EH (cell line): ENCODE results near the gene ZNF488.
A peak's percentile ranks its signal among the peaks of the same experiment; 100 is the strongest.
"Not testable (repeated sequence)": the region's sequence is repeated elsewhere in the genome, so short reads cannot be mapped to it uniquely, and the experiment has no call there.

ENCODE experiments used
- DNase-seq: peaks from one replicate; pipeline ENCODE4 v3.0.0-alpha.2; 2015; ENCODE audit warnings: low read depth

ZNF488 gene

DNA sequence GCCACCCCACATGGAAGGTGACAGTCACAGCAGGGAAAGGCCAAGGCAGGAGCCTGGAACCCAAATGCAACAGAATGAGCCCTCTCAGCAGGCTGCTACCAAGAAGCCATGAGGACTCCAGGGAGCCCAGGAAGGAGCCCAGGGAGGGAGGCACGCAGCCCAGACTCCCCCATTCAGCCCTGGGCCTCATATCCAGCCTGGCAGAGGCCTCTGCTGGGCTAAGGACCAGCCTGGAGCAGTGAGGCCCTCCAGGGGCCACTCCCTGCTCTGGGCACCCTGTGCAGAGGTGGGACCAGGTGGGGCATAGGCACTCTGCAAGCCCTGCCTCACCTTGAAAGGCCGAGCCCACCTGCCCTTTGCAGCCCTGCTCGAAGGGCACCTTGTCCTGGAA is 25.8 kb upstream of the ZNF488 start:
- DNase-seq = no peak

DNA sequence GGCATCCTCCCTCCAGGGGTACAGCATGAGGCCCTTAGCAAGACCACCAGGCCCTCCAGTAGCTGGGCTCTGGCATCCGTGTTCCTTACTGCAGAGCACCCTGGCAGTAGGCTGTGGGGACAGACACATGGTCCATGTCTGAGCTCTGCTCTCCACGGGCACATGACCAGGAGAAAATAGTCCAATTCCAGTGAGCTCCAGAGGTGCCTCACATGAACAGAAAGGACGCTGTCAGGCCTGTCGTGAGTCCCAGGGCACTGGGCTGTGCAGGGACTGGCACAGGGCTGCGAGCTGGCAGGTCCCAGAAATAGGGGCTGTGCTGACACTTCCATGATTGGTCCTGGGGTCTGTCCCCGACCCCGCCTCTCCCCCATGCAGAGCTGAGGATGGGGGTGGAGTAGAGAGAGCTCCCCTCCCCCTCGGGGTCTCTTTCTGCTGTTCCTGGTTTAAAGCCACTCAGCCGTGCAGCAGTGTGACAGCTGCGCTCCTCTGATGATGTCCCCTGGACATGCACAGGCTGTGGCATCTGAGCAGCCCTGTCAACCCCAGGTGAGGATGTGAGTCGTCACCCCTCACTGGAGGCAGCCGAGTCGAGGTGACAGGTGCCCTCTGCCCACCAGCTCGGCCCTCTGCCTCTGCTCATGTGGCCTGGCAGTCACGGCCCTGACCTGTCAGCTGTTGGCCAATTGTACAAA is 25.2 kb upstream of the ZNF488 start:
- DNase-seq = no peak

DNA sequence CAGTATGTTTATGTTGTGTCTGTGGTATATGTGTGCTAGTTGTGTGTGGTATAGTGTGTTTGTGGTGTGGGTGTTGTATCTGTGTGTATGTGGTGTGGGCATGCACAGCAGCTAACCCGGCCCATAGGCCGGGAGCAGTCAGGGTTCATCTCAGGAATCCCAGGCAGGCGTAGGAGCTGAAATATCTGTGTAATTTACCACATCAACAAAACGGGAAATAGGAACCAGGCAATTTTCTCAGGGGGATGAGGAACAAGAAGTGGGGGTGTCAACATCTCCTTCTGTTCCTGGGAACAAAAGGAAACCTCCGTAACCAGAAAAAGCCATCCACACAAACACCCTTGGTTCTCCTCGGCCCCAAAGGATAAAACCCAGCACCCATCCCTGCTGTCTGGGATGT is 24.5 kb upstream of the ZNF488 start:
- peak; percentile 14 for DNase-seq

DNA sequence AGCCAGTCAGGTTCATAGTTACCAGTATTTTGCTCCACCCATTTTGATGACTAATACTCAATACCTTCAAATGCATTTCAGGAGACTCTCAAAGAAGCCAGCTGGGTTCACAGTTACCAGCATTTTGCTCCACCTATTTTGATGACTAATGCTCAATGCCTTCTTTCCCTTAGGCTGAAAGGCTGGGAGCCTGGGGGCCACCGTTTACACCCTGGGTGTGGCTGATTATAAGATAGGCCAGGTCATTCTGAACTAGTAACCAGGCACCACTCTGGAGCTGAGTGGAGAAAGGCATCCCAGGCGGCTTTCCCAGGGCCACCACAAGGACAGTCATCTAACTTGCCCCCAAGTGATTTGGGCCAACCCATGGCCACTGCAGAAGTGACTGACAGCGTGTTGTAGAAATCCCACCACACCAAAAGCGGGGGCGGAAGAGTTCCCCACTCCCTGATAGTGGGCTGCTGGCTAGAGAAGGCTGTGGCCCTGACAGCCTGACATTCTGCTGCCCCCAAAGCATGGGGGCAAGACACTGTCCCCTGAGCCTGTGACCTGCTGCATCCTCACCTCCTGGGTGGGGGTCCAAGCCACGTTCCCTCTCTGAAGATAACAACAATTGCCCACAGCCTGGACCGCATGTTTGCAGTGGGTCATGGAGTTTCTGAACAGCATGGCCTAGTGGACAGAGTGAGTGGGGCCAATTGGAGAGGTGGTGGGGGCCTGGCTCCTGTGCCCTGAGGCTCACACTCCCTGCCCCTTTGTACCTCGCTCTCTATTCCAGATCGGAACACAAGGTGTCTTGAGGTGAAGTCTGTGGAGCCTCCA is 23.0 kb upstream of the ZNF488 start:
- peak; percentile 88 for DNase-seq

DNA sequence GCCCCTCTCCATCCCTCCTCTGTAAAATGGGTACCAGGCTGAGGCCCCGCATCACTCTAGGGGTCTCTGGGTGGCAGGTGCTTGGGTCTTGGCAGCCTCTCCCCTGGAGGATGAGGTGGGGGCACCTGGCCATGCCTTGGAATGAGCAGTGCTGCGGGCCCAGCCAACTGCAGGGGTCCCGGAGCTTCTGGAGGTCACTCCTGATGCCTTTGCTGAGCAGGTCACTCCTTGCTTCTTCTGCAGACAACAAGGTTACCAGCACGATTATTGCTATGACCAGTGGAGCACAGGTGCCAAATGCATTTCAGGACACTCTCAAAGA is 22.4 kb upstream of the ZNF488 start:
- DNase-seq = no peak

DNA sequence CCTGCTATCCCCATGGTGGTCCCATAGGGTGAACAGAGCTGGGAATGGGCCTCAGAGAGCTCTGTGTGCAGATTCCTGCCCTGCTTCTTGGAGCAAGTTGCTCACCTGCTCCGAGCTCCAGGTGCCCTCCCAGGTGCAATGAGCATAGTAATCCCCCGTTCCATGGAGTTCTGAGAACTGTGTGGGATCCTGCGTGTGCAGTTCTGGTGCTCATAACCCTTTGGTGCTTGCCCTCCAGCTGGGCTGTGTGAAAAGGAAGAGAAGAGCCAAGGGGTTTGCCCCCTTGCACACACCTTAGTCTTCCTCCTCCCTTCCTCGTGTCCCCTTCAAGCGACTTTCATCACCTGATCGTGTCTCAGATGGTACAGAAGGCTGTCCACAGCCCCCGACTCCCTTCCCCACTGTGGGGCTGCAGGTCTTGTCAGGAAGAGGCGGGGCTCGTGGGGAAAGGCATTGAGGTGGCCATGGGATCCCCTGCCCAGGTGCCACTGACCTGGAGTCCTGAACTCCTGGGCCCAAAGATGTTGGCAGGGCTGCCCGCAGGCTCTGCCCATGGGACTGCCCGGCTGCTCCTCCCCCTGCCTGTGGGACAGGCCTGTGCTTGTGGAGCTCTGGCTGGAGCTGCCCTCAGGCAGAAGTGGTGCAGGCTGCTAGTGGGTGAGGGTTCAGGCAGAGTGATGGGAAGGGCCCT is 21.9 kb upstream of the ZNF488 start:
- no peak for DNase-seq

DNA sequence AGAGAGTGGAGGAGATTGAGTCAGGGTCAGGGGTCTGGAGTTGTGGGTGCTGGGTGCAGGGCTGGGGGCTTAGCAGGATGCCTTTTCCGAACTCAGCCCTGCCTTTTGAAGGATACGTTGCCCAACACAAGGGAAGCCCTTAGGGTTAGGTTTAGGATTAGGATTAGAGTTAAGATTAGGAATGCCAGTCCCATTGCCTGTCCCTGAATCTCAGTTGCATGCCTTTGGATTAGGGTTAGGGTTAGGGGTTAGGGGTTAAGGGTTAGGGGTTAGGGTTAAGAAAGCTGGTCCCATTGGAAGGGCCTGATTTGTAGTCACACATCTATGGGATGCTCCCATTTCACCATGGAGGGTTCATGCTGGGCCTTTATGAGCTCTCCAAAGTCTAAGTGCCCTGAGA is 20.8 kb upstream of the ZNF488 start:
- DNase-seq = no peak

DNA sequence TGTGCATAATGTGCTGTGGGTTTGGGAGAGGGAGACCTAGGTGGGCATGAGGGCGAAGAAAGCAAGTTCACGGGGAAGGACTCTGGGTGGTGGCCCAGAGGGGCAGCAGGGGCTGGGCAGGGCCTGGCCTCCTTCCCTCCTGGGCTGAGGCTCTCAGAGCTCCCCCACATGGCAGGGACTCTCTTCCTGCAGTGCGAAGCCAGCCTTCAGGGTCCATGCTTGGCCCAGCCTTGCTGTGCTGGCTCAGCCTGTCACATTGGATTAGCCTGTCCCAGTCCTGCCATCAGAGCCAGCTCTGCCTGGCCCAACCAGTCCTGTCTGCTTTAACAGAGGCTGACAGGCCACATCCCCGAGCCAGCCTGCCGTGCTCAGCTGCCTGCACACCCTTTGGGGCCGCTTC is 20.4 kb upstream of the ZNF488 start:
- no peak for DNase-seq

DNA sequence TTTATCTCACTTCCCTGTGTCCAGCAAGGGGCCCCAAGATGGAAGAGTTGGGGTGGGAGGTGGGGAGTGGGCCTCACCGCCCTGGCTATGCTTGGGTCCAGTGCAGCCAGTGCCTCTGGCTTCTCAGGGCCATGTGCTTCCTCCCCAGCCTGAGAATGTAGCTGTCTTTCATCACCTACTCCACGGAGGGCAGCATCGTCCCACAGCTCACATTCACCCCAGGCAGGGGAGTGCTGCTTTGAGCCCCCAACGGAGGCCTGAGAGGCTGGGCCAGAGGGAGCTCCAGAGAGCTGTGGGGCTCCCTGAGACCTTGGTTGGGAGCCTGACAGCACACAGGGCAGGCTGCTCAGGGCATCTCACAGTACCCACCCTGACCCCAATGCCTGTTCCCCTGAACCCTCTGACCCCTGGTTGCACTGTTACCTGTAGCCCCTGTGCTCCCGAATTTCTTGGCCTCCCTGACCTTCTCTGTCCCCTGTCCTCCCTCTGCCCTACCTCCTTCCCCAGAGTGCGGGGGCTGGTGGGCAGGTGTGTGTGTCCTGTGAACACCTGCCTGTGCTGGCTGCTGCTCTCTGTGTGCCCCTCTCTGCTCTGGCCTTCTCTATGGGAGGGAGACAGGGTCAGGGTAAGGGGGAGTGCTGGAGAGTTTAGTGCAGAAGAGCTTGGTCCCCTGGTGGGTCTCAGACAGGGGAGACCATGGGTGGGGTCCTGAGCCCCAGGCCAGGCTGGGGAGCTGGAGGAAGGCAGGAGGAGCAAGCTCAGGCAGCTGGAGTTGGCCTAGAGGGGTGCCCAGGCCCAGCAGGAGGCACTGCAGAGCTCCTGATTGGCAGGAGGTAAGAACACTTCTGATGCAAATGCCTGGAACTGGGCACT is 19.6 kb upstream of the ZNF488 start:
- DNase-seq = peak; percentile 31

DNA sequence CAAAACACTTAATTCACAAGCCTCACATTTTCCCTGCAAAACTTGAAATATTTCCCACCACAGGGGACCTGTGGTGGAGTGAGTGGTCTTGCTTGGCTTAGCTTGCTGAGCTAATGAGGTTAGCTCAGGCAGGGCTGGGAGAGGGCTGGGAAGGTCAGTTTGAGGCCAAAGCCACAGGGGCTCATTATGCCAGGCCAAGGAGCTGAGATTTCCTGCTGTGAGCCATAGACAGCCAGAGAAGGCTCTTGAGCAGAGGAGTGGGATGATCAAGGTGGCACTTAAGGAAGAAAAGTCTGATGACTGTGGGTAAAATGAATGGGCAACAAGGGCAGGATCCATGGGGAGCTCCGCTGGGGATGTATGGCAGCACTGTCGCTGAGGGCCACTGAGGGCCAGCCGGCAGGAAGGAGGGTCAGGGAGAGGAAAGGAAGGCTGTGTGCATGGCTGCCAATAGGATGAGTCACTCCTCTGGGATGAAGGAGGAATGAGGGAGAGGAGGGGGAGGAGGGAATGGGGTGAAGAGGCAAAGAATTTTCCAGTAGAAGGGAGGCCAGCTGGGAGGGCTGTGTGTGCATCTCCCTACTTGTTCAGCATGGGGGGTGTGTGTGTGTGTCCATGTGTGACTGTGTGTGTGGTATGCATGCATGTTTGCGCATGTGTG is 18.7 kb upstream of the ZNF488 start:
- peak; percentile 97 for DNase-seq

DNA sequence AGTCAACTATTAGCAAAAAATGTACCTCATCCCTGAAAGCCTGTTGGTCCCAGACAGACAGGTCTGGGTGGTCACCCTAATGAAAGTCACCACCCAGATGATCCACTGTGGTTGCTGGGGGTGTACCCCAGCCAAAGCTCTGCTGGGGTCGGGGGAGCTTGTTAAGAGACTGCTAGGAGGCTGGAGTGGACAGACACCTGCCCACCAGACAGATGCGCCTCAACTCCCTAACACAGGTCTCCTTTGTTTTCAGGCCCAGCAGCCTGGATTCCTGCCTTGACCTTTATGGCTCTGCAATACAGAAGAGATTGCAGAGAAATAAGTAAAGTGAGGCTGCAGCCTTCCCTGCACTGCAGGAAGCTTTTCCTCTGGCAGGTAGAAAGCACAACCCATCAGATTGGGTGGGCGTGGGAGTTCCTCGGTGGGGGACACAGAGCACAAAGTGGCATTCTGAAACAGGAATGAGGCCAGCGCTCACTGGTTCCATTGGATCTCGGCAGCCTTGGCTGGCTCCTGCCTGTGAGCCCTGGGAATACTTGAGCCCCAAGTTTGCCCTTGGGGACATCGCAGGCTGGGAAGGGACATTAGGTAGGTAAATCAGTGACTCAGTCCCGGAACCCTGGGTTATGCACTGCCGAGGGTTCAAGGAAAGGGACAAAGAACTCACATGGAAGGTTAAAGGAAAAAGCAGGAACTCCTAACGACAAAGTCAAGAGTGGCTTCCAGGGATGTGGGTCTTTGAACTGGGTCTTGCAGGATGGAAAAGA is 18.0 kb upstream of the ZNF488 start:
- no peak for DNase-seq

DNA sequence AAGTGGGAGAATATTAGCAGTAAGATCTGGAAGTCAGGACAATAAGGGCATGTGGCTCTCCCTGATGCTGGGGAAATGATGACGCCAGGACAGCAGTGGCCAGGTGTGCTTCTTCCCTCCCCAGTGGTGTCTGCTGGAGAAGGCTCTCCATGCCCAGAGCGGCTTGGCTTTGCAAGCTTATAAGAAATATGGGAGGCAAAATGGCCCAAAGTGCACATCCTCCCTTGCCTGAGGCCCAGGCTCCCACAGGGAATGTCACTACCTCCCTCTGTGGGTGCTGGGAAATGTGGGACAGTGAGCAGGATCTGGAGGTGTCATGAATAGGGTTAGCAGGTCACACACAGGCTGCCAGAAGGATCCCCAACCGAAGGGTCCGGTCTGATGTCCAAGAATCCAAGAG is 17.1 kb upstream of the ZNF488 start:
- DNase-seq = no peak

DNA sequence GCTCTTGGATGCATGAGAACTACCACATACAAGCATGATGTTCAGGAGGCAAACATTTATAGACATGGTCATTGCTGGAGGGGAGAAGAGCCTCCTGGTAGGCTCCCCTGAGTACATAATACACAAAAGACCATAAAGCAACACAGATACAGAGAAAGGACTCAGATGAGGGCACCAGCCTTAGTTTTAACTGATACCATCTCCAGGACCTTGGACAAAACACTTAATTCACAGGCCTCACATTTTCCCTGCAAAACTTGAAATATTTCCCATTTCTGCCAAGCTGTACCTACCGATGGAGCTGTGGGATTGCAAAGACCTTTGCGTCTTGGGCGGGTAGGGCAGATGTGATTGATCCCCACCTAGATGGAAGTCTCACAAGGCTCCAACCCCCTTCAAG is 16.7 kb upstream of the ZNF488 start:
- no peak for DNase-seq

DNA sequence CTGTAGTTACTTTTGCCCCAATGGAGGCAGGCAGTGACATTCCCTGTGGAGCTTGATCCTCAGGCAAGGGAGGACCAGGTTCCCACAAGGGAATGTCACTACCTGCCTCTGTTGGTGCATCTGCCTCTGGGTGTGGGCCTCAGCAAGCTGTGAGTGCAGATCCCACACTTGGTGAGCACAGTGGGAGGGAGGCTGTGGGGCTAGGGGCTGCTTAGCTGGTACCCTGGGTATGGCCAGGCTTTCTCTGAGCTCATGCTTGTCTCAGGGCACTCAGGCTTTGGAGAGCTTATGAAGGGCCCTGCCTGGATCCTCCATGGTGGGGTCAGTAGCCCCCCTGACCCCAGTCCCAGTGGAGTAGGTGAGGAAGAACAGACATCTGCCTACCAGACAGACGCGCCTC is 16.2 kb upstream of the ZNF488 start:
- DNase-seq = no peak

DNA sequence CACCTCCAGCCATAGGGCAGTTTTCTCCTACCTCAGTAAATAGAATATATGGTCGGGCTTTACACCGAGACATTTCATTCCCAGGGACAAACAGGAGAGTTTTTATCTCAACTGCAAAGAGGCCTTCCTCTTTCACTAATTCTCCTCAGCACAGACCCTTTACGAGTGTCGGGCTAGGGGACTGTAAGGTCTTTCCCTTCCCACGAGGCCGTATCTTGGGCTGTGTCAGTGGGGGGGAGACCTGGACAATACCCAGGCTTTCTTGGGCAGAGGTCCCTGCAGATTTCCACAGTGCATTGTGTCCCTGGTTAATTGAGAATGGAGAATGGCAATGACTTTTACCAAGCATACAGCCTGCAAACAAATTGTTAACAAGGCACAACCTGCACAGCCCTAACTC is 13.2 kb upstream of the ZNF488 start:
- no peak for DNase-seq

DNA sequence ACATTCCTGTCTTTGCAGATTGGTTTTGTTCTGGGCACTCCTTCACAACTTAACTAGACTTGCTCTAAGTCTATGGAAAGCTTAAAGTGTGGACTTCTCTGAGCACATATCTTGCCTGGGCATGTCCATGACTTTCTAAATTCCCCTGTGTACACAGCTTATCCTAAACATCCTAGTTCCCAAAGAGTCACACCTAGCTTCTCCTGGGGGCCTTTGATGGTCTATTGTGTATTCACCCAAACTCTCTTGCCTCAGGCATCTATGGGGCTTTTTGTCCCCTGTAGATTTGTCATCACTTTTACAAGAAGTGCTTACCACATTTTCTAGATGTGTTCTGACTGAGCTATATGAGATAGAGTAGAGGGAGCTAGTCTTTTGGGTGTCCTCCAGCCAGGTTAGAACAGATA is 12.2 kb upstream of the ZNF488 start:
- peak; percentile 11 for DNase-seq

DNA sequence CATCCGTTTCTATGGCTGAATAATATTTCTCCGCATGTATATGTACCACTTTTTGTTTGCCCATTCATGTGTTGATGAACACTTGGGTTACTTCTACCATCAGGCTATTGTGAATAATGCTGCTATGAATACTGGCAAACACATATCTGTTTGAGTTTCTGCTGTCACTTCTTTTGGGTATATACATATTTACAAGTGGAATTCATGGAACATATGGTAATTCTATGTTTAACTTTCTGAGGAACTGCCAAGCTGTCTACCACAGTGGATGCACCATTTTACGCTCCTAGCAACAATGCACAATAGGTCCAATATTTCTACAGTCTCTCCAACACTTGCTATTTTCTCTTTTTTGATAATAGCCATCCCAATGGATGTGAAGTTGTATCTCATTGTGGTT is 5.5 kb upstream of the ZNF488 start:
- no peak for DNase-seq

DNA sequence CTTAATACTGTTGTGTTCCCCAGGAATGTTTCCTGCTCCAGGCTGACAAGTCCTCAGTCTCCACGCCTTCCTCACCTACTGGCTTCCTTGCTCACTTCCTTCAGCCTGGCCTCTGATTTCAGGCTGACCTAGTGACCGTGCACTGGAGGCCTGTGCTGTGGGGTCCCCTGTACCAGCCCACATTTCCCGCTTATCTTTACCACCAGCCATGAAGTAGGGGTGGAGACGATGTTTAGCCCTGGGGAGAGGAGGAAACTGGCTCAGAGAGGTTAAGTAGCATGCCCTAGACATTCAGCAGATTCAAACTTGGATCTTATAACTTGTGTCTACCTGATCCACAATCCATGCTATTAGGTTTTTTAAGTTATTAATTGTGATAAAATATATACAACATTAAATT is 4.8 kb upstream of the ZNF488 start:
- no peak for DNase-seq

DNA sequence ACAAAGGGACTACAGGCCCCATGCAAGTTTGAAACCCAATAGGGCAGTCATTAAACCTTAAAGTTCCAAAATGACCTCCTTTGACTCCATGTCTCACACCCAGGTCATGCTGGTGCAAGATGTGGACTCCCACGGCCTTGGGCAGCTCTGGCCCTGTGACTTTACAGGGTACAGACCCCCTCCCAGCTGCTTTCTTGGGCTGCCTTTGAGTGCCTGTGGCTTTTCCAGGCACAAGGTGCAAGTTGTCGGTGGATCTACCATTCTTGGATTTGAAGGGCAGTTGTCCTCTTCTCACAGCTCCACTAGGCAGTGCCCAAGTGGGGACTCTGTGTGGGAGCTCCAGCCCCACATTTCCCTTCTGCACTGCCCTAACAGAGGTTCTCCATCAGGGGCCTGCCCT is 2.0 kb upstream of the ZNF488 start:
- not testable (repeated sequence) for DNase-seq

DNA sequence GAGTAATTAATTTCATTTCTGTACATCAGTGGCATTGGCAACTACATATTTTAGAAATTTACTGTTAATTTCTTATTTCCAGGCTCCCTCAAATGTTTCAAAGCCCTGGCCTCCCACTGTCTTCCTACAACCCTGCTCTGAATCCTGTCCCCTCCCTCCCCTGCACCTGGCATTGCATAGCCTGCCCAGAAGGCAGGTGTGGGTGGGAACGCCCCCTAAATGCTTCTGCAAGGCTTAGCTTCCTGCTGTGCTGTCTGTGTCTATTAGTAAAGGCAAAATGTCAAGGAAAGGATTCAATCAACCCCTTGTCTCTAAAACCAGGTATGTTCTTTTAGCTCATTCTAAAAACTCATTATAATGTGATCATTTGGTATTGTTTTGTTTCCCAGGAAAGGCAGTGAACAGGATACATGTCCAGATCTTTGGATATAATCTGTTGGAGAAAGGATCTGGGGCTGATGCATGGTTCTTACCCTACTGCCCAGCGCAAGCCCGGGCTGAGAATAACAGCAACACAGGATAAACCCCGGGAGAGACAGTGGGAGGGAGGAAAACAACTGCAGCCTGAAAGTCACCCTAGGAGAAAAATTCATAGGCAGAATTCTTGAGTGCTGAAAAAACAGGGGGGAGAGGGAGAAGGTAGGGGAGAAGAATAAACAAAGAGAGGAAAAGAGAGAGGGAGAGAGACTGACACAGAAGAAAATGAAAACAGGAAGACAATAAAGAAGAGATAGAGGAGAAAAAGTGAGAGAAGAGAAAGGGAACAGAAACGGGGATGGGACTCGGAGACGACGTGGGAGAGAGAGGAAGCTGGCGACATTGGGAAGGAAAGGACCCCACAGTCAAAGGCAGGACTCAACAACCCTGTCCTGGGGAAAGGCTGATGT is 589 bp downstream of the ZNF488 start:
- no peak for DNase-seq
